GM19395 (cell line): Measurements from ENCODE around the gene AQP12B.

Source experiments
- ATAC-seq: cut with Tn5 transposase; IDR thresholded peaks from one replicate; pipeline ENCODE4 v1.9.1; 2021; ENCODE audit warnings: mild to moderate bottlenecking, moderate library complexity; ENCODE audit not compliant: unreplicated experiment

Gene AQP12B

GRCh38 chr2:240717681-240718581 is 35.2 kb upstream of the AQP12B start:
- no peak for ATAC-seq

GRCh38 chr2:240717181-240717641 is 34.5 kb upstream of the AQP12B start:
- ATAC-seq, result no peak

- ATAC-seq, result no peak
Observed at GRCh38 chr2:240716130-240716798, 33.6 kb upstream of the AQP12B start.

- no peak for ATAC-seq
Observed at GRCh38 chr2:240714747-240715725, 32.4 kb upstream of the AQP12B start.

- ATAC-seq, result no peak
Observed at GRCh38 chr2:240713928-240714746, 31.5 kb upstream of the AQP12B start.

- ATAC-seq, result no peak
Observed at GRCh38 chr2:240713071-240713927, 30.6 kb upstream of the AQP12B start.

- ATAC-seq, result no peak
Observed at GRCh38 chr2:240712121-240712520, 29.4 kb upstream of the AQP12B start.

GRCh38 chr2:240711701-240712100 is 29.0 kb upstream of the AQP12B start:
- ATAC-seq, result no peak

GRCh38 chr2:240711296-240711695 is 28.6 kb upstream of the AQP12B start:
- no peak for ATAC-seq

GRCh38 chr2:240708457-240708856 is 25.8 kb upstream of the AQP12B start:
- ATAC-seq, result no peak

- ATAC-seq, result no peak
Observed at GRCh38 chr2:240707821-240708220, 25.1 kb upstream of the AQP12B start.

- ATAC-seq, result no peak
Observed at GRCh38 chr2:240707043-240707756, 24.5 kb upstream of the AQP12B start.

GRCh38 chr2:240705204-240705791 is 22.6 kb upstream of the AQP12B start:
- no peak for ATAC-seq

- no peak for ATAC-seq
Observed at GRCh38 chr2:240704651-240705050, 22.0 kb upstream of the AQP12B start.

GRCh38 chr2:240703417-240704341 is 21.0 kb upstream of the AQP12B start:
- no peak for ATAC-seq

- ATAC-seq, result no peak
Observed at GRCh38 chr2:240702640-240703011, 19.9 kb upstream of the AQP12B start.
